HG03060 (cell line): ENCODE data around the gene DCAF17.
"Not testable (repeated sequence)": the region's sequence is repeated elsewhere in the genome, so short reads cannot be mapped to it uniquely, and the experiment has no call there.

ENCODE experiments used
- ATAC-seq: cut with Tn5 transposase; IDR thresholded peaks from one replicate; pipeline ENCODE4 v1.9.1; 2021; ENCODE audit warnings: low read depth, moderate number of reproducible peaks; ENCODE audit not compliant: unreplicated experiment

The DCAF17 gene

GRCh38 chr2:171447675-171448074 is 13.6 kb downstream of the DCAF17 start:
- no peak for ATAC-seq

DNA sequence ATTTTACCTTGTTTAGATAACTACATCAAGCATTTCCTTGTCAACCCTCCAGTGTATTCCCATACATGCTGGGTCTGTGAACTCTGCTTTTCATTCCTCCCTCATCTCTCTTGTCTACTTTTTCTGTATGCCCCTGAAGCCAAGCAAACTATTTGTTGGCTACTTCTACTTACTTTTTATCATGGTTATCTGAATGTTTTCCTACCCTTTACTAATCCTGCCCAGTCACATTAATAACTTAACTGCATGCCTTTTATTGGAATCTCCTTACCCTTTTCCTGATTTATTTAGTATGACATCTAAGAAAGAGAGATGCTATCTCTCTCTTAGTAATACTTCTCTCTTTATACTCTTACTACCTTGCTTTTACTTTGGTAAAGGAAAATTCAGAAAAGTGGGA is 17.0 kb downstream of the DCAF17 start:
- ATAC-seq: no peak

GRCh38 chr2:171452773-171453172 is 18.7 kb downstream of the DCAF17 start:
- no peak for ATAC-seq

DNA sequence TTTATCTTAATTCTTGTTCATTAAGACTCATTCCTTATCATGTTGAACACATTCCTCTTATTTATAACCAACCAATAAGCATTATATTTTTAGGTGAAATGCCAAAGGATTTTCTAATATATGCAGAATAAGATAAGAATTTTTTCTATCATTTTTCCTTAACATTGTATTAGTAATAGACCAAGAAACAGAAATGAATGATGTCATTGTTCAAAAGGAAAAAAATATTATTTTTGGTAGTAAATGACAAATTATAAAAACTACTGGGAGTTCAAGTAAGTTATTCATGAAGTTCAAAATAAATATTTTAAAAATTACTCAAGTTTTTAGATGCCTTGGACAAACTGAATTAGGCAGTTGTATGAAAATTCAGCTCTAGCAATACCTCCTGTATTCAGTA is 25.5 kb downstream of the DCAF17 start:
- no peak for ATAC-seq

- no peak for ATAC-seq
Observed at GRCh38 chr2:171460537-171460936, 26.5 kb downstream of the DCAF17 start.

DNA sequence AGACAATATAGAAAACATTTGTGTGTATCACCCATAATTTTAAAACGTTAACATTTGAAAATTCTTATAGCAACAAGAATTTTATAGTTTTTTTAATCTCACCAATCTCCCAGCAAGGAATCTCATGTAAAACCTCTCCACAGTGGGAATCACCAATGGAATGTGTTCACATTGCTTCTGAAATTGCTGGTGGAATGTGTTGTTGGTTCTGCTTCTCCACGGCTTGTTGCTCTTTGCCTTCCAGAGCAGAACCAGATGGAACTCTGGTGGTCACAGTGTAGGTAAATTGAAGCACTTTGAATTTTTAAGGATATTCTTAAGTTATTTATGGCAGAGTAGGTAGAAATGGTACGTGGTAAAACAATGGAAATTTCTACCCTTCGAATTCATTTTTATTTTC is 35.1 kb downstream of the DCAF17 start:
- no peak for ATAC-seq

GRCh38 chr2:171470129-171470528 is 36.1 kb downstream of the DCAF17 start:
- ATAC-seq: no peak

- no peak for ATAC-seq
Observed at GRCh38 chr2:171475979-171476378, 42.0 kb downstream of the DCAF17 start.

GRCh38 chr2:171478345-171478744 is 44.3 kb downstream of the DCAF17 start:
- ATAC-seq: no peak

- ATAC-seq: no peak
Observed at GRCh38 chr2:171479154-171479814, 45.3 kb downstream of the DCAF17 start.

GRCh38 chr2:171480908-171481307 is 46.9 kb downstream of the DCAF17 start:
- no peak for ATAC-seq

- no peak for ATAC-seq
Observed at GRCh38 chr2:171482308-171482707, 48.3 kb downstream of the DCAF17 start.

DNA sequence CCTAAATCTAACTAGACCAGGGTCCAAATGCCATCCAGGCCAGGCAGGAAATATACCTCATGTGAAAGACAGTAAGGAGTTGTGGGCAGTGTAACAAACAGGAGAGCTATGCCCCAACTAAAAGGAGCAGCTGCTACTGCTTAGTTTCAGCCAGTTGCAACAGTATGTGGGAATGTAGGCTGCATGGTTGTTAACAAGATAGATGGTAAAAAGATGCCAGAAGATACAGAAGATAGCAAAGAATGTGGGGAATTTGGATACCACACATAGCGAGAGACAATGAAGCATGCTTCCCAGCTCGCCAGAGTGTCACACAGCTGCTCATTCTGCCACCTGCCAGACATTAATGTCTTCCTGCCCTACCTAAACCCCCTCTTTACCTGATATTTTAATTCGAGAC is 48.9 kb downstream of the DCAF17 start:
- ATAC-seq: no peak

DNA sequence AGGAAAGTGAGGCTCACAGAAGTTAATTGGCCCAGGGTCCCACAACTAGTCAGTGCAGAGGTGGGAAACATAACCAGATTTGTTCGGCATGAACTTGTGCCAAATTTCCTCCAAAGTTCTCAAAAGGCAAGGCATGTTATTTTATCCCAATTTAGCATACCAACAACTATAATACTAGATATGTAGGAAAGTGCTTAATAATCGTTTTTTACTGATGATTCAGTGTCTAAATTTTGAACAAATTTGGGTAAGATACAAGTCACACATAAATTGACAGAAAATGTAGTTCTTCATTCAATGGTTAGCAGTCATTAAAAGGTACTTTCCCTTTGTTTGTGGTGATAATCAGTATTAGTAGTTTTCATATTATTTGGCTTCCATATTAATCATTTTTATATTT is 49.8 kb downstream of the DCAF17 start:
- no peak for ATAC-seq

GRCh38 chr2:171485116-171485515 is 51.1 kb downstream of the DCAF17 start:
- ATAC-seq: no peak

DNA sequence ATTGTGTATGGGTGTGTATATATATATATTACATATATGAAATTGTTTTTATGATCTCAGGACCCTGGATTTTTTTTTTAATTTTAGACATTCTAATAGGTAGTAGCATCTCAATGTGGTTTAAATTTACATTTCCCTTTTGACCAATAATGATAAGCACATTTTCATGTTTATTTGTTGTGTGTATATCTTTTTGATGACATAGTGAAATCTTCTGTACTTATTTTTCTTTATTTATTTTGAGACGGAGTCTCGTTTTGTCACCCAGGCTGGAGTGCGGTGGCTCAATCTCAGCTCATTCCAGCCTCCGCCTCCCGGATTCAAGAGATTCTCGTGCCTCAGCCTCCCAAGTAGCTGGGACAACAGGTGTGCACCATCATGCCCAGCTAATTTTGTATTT is 53.2 kb downstream of the DCAF17 start:
- no peak for ATAC-seq

DNA sequence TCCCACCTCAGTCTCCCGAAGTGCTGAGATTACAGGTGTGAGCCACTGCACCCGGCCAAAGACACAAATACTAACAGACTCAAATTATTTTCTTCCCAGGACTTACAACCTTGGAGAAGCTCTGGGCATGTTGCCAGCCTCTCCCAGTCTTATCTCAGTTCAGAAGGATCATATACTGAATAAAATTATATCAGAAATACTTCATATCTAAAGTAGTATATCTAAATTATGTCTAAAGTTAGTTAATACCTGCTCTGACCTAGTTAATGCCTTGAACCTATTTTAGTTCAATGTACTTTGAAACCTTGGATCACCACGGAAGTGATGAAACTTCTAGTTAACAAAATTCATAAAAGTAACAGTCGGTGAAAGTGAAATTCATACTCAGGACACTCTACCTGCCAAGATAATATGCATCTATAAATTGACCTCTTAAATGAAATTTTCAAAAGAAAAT is 53.8 kb downstream of the DCAF17 start:
- no peak for ATAC-seq

GRCh38 chr2:171490577-171490976 is 56.6 kb downstream of the DCAF17 start:
- no peak for ATAC-seq

- no peak for ATAC-seq
Observed at GRCh38 chr2:171491292-171491691, 57.3 kb downstream of the DCAF17 start.

DNA sequence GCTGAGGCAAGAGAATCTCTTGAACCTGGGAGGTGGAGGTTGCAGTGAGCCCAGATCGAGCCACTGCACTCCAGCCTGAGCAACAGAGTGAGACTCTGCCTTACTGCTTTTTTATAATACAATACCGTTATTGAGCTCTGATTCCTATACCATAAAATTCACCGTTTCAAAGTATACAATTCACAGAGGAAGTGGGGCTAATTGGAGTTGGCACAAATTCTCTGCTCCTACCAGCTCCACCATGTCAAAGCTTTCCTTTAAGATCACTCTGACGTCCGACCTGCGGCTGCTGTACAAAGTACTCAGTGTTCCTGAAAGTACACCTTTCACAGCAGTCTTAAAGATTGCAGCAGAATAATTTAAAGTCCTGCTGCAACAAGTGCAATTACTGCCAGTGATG is 58.6 kb downstream of the DCAF17 start:
- ATAC-seq: no peak

GRCh38 chr2:171497664-171498063 is 63.6 kb downstream of the DCAF17 start:
- not testable (repeated sequence) for ATAC-seq

DNA sequence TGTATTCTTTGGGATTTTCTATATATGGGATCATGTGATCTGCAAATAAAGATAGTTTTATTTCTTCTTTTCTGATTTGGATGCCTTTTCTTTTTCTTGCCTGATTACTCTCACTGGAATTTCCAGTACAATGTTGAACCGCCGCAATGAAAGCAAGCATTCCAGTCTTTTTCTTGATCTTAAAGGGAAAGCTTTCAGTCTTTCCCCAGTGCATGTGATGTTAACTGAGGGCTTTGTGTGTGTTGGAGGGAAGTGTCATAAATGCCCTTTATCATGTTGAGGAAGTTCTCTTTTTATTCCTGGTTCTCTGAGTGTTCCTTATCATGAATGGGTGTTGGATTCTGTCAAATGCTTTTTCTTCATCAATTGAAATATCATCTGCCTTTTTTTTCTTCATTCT is 71.3 kb downstream of the DCAF17 start:
- no peak for ATAC-seq
